Vagina (tissue), 2 donors: ENCODE measurements around the gene KRT14.

Experiments
- POLR2A ChIP-seq, 2 donors: fragments of 450-650 bp; IDR thresholded peaks; one replicate each; pipeline ENCODE4 v1.6.1; 2017; ENCODE audit warnings: antibody characterized with exemption in 2 of 2, mild to moderate bottlenecking in 2 of 2, moderate library complexity in 2 of 2
- POLR2AphosphoS5 ChIP-seq, 2 donors: sonication (generic); formaldehyde crosslinking; IDR thresholded peaks; one replicate each; pipeline ENCODE4 v1.9.0; 2017; ENCODE audit warnings: antibody characterized with exemption in 2 of 2, mild to moderate bottlenecking in 2 of 2, low read depth in 1 of 2; ENCODE audit not compliant: insufficient read depth in 1 of 2
- TF ChIP-seq, protein P1 (sequence below), 3 experiments: fragments of 450-650 bp in 2 of 3; fragments of 200-600 bp in 1 of 3; sonication (generic) in 1 of 3; IDR thresholded peaks; one replicate each; pipeline ENCODE4 v1.5.1; 2017 to 2019; ENCODE audit warnings: antibody characterized with exemption in 3 of 3, mild to moderate bottlenecking in 2 of 3, moderate library complexity in 2 of 3

DNA sequence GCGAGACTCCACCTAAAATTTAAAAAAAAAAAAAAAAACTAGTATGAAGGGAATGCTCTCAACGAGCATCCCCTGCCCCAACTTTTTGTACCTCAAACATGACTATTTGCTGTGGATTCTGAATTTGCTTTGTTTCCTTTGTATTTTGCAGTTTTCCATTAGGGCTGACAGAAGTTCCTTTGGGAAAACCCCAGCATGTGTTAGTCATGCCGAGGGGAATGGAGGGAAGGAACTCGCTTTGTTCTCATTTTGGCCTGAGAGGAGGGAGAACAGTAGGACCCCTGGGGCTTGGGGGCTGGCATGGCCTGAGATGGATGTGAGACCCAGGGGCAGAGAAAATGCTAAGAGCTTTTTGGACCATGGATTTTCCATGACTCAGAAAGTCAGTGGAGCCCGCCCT lies 35.3 kb downstream of the KRT14 start:
- TF ChIP-seq, protein P1, sequence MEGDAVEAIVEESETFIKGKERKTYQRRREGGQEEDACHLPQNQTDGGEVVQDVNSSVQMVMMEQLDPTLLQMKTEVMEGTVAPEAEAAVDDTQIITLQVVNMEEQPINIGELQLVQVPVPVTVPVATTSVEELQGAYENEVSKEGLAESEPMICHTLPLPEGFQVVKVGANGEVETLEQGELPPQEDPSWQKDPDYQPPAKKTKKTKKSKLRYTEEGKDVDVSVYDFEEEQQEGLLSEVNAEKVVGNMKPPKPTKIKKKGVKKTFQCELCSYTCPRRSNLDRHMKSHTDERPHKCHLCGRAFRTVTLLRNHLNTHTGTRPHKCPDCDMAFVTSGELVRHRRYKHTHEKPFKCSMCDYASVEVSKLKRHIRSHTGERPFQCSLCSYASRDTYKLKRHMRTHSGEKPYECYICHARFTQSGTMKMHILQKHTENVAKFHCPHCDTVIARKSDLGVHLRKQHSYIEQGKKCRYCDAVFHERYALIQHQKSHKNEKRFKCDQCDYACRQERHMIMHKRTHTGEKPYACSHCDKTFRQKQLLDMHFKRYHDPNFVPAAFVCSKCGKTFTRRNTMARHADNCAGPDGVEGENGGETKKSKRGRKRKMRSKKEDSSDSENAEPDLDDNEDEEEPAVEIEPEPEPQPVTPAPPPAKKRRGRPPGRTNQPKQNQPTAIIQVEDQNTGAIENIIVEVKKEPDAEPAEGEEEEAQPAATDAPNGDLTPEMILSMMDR (IDR thresholded peaks at IDR 0.05), result no peak
- no peak for TF ChIP-seq POLR2A (IDR thresholded peaks at IDR 0.05)
- no peak for TF ChIP-seq POLR2AphosphoS5 (IDR thresholded peaks at IDR 0.05; ENCODE audit: insufficient read depth in 1 of 2, low read depth in 1 of 2)
